GM19438 (cell line): ENCODE results near the gene CELF3.
"Not testable (repeated sequence)": the region's sequence is repeated elsewhere in the genome, so short reads cannot be mapped to it uniquely, and the experiment has no call there.

Experiments used
- ATAC-seq: cut with Tn5 transposase; IDR thresholded peaks from one replicate; pipeline ENCODE4 v1.9.1; 2021; ENCODE audit warnings: low read depth; ENCODE audit not compliant: unreplicated experiment

Gene CELF3

DNA sequence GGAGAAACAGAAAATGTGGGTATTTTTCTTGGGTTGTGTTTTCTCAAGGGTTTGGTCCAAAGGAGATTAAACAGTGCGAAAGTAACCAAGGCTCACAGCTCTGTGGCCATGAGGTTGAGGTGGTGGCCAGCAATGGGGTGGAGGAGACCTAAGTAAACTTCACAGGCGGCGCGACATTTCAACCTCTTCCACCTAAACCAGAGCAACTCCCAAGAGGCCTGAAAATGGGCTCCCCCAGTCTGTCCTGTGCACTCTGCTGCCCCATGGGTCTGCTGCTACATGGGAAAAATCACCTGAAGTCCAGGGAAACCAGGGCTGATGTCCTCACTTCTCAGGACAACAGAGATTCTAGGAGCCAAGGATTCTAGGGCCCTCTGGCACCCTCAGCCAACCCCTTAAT, 12.4 kb downstream of the CELF3 start:
- no peak for ATAC-seq

DNA sequence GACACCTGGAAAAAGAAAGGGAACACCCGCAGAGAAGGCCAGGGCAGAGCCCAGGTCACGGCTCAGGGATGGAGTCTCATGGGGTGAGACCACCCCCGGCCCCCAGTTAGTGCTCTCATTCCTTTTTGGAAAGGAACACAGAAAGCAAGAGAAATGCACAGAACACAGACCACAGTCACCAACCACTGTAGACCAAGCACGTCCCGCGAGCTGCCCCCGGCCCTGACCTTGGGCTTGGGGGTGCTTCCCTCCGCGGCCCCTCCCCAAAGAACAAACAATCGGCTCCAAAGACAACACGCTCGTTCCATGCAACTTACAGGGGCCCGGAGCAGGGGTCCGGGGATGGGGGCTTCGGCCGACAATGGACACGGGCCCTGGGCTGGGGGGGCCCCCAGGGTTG, 12.8 kb downstream of the CELF3 start:
- ATAC-seq: no peak

DNA sequence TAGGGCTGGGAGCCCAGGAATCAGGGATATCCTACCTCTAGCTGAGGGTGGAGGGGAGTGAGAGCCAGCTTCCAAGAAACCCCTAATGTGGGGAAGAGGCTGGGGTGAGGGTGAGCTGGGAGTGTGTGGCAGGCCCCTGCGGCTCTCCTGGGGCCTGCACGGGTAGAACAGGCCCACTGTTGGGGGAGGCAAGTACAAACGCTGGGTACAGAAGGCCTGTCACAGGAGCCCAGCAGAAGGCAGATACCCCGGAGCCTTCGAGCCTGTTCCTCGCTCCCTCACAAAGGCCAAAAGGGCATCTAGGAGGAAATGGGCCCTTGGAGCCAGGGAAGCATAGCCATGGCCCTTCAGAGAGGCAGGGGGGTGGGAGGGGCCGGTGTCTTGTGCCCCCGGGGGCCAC, 13.7 kb downstream of the CELF3 start:
- ATAC-seq: no peak

DNA sequence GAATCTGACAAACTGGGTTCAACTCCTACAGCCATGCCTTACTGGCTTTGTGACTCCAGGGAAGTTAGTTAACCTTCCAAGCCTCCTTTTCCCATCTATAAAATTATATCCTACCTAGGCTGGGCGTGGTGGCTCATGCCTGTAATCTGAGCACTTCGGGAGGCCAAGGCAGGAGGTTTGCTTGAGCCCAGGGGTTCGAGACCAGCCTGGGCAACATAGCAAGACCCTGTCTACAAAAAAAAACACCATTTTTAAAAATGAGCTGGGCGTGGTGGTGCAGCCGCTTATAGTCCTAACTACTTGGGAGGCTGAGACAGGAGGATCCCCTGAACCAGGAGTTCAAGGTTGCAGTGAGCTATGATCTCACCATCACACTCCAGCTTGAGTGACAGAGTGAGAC, 15.1 kb downstream of the CELF3 start:
- no peak for ATAC-seq

DNA sequence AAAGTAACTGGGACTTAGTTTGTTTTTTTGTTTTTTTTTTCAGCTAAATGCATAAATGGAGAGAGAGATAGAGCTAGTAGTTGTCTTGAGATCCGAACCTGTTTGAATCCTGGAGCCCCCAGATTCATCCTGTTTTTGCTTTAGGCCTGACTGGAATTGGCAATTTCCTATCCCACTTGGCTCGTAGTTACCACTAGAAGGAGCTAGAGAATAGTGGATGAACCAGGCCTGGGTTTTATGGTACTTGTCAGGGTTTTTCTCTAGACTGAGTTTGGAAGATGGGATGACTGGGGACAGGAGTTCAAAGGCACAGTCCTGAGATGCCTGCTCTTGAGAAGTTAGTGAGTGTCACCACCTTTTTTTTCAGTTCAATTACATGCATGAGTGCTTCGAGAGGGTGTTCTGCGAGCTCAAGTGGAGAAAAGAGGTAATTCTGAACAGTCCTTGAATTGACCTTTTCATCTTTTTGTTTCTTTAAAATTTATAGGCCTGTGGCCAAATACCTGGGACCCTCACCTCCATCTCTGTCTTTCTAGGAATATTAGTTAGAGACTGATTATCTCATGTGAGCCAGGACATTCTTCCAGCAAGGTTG, 23.4 kb downstream of the CELF3 start:
- ATAC-seq: no peak

DNA sequence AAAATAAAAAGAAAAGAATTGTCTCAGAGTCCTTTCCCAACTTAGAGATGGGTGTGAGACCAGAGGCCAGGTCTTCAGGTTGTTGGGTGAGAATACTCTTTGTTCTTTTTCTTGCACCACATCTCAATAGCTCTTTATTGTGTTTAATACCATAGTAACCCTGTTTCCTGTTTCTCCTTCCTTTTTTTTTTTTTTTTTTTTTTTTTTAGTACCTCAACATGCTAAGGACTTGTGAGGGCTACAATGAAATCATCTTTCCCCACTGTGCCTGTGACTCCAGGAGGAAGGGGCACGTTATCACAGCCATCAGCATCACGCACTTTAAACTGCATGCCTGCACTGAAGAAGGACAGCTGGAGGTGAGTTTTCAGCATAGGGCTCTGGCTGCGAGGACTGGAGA, 24.4 kb downstream of the CELF3 start:
- ATAC-seq: no peak

DNA sequence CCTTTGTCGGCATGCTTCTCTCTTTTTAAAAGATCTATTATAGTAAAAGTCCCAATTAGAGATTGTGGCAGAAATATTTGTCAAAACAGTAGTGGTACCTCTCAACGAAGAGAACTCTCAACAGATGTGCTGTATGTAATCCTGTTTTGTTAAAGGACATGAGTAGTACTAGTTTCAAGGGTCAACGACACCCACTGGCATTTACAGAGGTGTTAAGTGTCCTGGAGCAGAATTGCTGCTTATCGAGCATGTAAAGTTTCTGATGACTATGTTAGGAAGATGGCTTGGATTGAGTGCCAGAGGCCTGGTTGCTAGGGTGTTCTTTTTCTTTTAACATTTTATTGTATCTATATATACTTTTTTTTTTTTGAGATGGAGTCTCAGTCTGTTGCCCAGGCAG, 27.1 kb downstream of the CELF3 start:
- no peak for ATAC-seq

DNA sequence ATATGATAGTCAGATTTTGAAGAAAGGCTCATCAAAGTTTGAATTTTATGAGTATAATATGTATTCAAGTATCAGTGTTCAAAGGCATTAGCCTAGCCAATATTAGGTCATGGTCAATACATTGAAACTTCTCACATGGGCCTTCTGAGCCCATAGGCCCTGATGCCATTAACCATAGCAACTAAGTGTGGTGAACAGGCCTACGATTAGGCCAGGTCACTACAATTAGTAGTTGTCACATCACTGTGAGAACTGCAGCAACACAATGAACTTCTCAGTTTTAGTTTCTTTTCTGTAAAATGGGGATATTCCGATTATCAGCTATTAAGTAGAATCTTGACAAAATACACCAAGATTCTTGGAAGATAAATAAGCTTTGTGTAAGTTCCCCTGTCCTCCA, 30.0 kb downstream of the CELF3 start:
- no peak for ATAC-seq

DNA sequence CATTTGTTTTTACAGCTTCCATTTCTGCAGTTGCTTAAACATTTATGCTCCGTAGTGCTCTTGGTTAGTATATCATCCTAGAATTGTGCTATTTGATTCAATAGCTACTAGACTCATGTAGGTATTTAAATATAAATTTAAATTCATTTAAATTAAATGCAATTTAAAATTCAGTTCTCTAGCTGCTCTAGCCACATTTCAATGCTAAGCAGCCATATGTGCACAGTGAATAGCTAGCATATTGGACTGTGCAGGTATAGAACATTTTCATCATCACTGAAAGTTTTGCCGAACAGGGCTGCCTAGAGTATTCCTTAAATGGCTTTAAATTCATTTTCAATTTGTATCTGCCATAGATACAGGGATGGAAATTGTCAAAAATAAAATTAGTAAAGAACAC, 32.5 kb downstream of the CELF3 start:
- ATAC-seq: no peak

DNA sequence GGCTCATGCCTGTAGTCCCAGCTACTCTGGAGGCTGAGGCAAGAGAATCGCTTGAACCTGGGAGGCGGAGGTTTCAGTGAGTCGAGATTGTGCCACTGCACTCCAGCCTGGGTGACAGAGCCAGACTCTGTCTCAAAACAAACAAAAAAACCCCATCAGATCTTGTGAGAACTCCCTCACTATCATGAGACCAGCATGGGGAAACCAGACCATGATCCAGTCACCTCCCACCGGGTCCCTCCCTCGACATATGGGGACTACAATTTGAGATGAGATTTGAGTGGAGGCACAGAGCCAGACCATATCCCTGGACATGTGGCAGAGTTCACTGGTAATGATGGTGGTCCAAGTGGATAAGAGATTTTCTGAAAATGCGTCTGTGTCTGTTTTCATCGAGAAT, 33.7 kb downstream of the CELF3 start:
- not testable (repeated sequence) for ATAC-seq

DNA sequence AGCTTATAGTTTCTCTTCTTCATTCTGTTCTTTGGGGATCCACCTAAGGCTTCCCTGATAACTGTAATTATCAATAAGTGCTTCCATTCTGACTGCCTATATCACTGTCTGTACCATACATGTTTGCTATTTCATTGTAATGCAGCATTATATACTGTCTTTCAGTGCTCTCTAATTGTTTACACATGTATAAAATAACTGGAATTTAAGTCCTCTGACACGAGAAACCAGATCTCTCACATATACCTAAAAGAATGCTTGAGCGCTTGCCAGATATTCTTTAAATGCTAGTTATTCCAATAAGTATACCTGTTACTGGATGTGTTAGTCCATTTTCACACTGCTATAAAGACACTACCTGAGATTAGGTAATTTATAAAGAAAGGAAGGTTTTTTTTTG, 34.7 kb downstream of the CELF3 start:
- ATAC-seq: no peak

DNA sequence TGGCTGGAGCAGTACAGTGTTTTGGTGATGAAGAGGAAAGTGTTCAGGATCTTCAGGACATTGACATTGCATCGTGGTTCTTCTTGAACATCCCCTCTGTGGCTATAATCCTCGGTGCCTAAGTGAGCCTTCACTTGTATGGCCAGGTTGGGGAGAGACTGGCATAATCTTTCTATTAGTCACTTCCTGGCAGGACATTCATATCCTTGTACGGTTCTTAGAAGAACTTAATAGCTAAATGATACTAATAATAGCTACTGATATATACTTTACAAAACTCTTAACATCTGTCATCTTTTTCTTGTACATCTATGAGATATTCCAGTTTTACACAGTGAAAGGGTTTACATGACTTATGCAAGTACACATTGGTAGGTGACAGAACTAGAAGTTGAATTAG, 35.8 kb downstream of the CELF3 start:
- ATAC-seq: no peak

DNA sequence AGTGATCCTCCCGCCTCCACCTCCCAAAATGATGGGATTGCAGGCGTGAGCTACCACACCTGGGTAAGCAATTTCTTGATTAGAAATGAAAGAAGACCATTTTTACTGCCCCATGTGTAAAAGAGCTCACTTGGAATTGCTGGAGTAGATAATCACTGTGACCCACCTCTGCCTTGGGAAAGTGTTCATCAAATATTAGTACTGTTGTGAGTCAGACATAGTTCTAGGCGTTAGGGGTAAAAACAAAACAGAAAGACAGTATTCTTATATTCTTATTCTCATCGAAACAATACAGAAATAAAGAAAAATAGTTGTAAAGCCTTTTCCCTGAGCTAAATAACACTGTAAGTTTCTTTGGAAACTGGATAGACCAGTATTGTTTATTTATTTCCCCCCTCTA, 36.2 kb downstream of the CELF3 start:
- ATAC-seq: no peak

DNA sequence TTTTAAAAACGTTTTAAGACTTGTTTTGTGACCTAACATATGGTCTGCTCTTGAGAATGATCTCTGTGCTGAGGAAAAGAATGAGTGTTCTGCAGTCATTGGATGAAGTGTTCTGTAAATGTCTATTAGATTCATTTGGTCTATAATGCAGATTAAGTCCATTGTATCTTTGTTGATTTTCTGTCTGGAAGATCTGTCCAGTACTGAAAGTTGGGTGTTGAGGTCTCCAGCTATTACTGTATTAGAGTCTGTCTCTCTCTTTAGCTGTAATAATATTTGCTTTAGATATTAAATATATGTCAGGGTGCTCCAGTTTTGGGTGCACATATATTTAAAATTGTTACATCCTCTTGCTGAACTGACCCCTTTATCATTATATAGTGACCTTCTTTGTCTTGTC, 43.2 kb downstream of the CELF3 start:
- ATAC-seq: no peak

DNA sequence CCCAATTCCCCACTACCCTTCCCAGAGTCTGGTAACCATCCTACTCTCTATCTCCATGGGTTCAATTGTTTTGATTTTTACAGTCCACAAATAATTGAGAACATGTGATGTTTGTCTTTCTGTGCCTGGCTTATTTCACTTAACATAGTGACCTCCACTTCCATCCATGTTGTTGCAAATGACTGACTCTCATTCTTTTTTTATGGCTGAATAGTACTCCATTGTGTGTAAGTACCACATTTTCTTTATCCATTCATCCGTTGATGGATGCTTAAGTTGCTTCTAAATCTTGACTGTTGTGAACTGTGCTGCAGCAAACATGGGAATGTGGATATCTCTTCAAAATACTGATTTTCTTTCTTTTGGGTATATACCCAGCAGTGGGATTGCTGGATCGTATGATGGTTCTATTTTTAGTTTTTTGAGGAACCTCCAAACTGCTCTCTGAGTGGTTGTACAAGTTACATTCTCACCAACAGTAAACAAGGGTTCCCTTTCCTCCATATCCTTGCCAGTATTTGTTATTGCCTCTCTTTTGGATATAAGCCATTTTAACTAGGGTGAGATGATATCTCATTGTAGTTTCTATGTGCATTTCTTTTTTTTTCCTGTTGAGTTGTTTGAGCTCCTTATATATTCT, 46.4 kb downstream of the CELF3 start:
- ATAC-seq: not testable (repeated sequence)

DNA sequence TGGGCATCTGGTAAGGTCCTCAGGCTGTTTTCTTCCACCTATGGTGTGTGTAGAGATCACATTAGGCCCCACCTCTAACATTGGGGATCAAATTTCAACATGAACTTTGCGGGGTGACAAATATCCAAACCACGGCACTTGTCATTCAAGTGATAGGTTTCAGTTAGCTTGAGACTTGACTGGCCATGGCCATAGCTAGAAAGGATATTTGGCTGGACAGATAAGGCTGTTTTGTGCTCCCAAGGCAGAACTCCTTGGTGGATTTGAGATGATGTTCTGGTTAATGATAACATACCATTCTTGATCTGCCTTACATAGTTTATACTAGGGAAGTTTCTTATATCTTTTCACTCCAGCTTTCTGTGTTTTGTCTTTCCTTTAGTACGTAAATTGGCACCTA, 48.5 kb downstream of the CELF3 start:
- no peak for ATAC-seq

DNA sequence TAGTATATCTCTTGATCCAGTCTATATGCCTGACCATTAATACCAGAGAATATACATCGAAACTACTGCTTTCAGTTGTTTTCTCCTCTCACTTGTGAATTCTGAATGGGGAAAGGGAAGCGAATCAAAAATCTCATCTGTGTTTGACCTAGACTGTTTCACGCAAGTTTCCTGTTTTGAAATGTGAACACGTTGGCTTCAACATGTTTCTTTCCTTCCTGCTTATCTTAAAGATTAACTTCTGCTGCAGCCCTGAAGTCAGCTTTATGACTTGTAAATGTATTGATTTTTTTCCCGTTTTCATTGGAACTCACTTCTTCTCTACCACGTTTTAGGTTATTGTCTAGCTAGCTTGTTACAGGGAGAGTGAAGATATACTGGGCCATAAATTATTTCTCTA, 54.9 kb downstream of the CELF3 start:
- ATAC-seq: no peak

DNA sequence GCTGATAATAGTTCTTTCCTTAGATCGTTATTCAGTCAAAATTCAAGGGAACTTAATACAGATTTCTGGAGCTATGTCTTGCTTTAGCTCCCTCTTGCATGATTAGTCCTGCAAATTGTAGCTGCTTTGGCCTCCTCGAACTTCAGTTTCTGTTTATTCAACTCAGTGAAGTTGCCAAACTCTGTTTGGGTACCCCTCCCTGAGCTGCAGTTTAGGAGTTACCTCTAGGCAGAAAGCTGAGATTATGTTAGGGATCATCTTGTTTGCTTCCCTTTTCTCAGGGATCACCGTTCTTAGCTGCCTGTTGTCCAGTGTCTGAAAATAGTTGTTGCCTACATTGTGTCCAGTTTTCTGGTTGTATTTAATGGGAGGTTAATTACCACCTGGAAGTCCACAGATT, 61.2 kb downstream of the CELF3 start:
- no peak for ATAC-seq

DNA sequence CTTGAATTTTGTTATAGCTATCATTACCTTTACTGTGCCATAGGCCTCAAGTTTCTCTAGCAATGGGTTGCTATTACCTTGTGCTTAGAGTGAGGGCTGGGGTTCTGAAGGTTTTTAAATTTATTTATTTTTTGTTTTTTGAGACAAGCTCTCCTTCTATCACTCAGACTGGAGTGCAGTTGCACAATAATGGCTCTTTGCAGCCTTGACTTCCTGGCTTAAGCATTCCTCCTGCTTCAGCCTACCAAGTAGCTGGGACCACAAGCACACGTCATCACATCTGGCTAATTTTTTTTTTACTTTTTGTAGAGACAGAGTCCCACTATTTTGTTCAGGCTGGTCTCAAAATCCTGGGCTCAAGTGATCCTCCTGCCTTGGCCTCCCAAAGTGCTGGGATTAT, 63.2 kb downstream of the CELF3 start:
- no peak for ATAC-seq
